ENCODE measurements around the gene TIPRL.
"Not testable (repeated sequence)": the region's sequence is repeated elsewhere in the genome, so short reads cannot be mapped to it uniquely, and the experiment has no call there.

The TIPRL gene

GRCh38 chr1:168159251-168159650 lies 19.5 kb upstream of the TIPRL start:
- DNase-seq (ENCODE audit: low read depth): no peak

DNA sequence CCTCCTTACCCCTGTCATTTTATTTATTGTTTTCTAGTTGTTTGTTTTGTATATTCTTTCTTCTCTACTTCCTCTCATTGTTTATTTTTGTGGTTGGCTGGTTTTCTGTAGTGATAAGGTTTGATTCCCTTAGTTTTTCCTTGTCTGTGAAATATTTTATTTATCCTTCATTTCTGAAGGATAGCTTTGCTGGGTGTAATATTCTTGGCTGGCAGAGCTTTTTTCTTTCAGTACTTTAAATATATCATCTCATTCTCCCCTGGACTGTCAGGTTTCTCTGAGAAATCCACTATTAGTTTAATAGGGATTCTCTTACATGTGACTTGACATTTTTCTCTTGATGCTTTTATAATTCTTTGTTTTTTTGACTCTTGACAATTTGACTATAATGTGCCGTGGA lies 18.8 kb upstream of the TIPRL start:
- DNase-seq (ENCODE audit: low read depth): no peak

GRCh38 chr1:168161459-168161858 lies 17.3 kb upstream of the TIPRL start:
- DNase-seq (ENCODE audit: low read depth): no peak

DNA sequence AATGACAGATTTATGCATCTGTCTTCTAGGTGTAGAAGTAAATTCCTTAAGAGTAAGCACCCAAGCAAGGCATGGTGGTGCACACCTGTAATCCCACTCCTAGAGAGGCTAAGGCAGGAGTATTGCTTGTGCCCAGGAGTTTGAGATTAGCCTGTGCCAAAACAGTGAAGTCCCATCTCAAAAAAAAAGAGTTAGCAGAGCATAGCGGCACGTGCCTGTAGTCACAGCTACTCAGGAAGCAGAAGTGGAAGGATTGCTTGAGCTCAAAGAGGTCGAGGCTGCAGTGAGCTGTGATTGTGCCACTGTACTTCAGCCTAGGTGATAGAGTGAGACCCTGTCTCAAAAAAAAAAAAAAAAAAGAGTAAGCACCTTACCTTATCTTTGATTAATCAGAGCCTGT lies 15.1 kb upstream of the TIPRL start:
- DNase-seq (ENCODE audit: low read depth): no peak

- no peak for DNase-seq (ENCODE audit: low read depth)
These were observed 14.0 kb upstream of the TIPRL start for GRCh38 chr1:168164771-168165170.

DNA sequence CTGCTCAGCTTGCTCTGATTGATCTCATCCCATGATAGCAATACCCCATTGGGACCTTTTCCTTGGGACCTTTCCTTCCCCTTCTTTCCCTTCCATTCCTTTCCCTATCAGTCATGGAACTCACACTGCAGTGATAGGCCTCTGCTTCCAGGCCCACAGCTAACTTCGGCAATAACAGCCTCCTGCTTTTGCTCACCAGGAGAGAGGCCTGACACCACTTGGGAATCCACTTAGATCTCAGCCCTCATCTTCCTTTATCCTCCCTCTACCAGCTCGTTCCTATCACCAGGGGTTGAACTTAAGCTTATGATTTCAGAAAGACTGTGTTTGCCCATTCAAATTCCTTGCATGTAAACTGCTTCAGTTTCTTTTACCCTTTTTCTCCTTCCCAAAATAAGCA lies 11.0 kb upstream of the TIPRL start:
- no peak for DNase-seq (ENCODE audit: low read depth)

DNA sequence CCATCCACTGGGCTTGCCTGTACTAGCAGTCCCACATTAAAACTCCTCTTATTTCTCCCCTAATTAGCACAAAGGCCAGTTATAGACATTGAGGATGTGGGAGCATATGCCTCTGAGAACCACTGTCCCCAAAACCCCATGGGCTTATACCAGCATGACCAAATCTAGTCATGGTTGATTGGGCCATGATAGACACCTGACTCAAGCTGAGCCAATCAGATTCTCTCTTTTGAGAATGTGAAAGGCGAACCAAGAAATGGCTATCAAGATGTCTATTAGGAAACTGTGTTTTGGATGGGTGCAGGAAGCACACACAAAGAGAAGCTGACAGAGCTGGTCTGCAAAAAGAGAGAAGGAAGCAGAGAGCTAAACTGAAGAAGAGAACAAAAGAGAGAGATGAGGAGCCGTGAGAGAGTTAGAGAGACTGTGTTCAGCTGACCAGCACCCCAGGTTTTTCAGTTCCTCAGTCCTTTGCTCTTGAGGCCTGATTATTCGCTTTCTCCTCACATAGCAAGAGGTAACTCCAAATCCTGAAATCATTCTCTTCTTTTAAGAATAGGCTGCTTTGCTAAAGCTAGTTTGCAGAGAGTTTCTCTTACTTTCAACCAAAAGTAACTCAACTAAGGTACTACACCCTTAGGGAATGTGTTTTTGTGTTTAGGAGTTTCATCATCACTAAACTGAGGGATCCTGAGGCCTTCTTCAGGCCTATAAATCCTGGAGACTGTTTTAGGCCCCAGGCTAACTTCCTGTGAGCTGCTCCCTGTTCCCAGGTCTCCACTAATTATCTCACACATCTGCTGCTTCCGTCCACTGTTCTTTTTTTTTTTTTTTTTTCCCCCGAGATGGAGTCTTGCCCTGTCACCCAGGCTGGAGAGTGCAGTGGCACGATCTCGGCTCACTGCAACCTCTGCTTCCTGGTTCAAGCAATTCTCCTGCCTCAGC lies 7.9 kb upstream of the TIPRL start:
- DNase-seq (ENCODE audit: low read depth): no peak

- no peak for DNase-seq (ENCODE audit: low read depth)
These were observed 6.4 kb upstream of the TIPRL start for GRCh38 chr1:168172250-168172915.

DNA sequence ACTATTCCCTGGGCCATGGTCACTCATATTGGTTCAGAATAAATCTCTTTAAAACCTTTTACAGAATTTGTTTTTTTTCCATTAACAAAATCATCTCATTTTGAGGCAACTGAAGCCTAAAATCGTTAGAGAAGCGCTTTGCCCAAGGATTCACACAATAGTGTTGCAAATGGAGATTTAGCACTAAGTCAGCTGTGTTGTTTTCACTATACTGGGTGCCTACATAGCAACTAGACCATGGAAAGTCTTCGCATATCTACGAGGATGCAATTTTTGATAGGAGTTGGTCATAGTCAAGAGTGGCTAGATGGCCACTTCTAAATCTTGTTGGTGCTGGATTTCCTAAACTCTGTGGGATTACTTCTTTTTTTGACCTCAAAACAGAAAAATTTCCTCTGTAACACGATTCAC lies 530 bp upstream of the TIPRL start:
- DNase-seq (ENCODE audit: low read depth): no peak

DNA sequence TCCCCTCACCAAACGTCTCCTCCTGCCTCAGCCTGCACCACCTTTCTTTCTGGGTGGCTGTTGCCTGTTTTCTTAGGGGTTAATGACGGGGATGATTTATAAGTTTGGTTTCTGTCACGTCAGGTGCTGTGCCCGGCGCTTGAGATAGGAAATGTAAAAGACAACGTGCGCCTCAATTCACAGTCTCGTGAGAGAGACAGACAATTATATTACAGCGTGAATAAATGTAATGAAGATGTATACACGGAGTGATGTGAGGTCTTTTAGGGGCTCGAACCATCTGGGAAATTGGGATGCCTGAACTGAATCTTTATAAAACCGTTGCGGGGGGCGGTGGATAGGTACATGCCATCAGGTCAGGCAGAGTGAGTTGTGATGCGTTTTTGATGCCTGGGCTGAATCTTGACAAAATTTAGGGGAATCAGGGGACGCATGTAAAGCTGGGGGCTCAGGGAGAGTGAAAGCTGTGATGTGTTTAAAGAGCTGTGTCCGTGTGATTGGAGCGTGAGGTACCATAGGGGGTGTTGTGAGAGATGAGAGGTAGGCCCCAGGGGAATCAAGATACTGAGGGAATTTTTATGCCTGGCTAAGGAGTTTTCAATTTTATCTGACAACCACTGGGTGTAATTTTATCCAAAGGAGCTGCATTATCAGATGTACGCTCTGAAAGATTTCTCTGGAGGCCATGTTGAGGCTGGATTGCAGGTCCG lies 831 bp downstream of the TIPRL start:
- DNase-seq (ENCODE audit: low read depth): no peak

- DNase-seq (ENCODE audit: low read depth): no peak
These were observed 1.4 kb downstream of the TIPRL start for GRCh38 chr1:168180148-168180524.

DNA sequence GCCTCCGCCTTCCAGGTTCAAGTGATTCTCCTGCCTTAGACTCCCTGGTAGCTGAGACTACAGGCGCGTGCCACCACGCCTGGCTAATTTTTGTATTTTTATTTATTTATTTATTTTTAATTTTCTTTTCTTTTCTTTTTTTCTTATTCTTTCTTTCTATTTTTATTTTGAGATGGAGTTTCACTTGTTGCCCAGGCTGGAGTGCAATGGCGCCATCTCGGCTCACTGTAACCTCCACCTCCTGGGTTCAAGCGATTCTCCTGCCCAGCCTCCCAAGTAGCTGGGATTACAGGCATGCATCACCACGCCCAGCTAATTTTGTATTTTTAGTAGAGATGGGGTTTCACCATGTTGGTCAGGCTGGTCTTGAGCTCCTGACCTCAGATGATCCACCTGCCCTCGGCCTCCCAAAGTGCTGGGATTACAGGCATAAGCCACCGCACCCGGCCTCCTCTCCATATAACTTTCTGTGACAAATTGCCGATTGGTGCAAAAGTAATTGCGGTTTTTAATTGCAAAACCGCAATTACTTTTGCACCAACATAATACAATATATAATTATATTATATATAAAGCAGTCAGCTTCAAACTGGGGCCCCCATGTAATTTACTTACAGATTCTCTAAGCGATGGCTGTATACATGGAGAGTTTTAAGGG lies 2.4 kb downstream of the TIPRL start:
- DNase-seq (ENCODE audit: low read depth): not testable (repeated sequence)

GRCh38 chr1:168187177-168187576 lies 8.4 kb downstream of the TIPRL start:
- no peak for DNase-seq (ENCODE audit: low read depth)

- DNase-seq (ENCODE audit: low read depth): no peak
These were observed 11.6 kb downstream of the TIPRL start for GRCh38 chr1:168190403-168190802.

GRCh38 chr1:168195199-168196135 lies 16.7 kb downstream of the TIPRL start:
- no peak for DNase-seq (ENCODE audit: low read depth)

DNA sequence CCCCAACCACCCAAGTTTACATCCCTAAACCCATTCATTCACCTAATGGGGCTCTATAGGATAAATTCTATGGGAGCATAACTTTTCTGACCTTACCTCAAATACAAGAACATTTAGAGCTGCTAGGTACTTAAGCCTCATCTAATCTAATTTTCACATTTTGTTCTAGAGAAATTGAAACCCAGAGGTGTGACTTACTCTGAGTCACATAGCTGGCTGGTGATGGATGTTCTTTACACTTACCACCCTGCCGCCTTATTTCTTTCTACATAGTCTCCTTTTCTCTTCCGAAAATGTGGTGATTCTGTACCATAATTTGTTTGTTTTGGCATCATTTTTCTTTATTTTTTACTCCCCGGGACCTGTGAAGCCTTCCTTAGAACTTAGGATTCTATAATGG lies 20.3 kb downstream of the TIPRL start:
- DNase-seq (ENCODE audit: low read depth): no peak

DNA sequence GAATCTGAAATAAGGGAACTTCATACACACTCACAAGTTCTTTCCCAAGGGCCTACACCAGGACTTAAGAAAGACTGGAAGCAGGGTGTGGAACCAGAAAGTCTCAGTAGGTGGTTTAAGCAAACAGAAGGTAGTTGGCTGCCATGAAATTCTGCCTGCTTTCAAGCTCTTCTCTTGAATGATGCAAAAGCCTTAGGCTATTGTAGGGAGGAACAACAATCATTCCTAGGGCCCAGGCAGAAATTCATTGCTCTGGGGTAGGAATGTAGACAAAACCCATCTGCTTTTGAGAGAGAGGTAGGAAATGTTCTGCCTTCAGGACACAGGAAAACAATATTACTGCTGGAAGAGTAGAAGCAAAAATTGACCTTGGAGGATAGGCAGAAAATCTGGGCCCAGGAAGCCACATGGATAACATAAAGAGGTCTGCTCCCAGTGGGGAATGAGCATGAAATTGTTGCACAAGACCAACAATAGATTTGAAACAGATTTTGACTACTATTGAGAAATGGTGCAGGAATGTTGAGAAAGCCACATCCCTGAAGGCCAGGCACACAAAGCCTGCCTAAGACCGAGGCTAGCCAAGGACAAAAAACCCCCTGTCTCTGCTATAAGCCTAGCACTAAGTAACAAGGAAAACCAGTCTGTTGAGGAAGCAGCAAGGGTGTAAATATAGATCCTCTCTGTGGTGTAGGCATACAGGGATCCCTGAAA lies 24.3 kb downstream of the TIPRL start:
- DNase-seq (ENCODE audit: low read depth): no peak

- no peak for DNase-seq (ENCODE audit: low read depth)
These were observed 27.3 kb downstream of the TIPRL start for GRCh38 chr1:168206111-168206510.

DNA sequence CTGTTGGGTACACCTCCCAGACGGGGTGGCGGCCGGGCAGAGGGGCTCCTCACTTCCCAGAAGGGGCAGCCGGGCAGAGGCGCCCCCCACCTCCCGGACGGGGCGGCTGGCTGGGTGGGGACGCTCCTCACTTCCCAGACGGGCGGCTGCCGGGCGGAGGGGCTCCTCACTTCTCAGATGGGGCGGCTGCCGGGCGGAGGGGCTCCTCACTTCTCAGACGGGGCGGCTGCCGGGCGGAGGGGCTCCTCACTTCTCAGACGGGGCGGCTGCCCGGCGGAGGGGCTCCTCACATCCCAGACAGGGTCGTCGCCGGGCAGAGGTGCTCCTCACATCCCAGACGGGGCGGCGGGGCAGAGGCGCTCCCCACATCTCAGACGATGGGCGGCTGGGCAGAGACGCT lies 28.9 kb downstream of the TIPRL start:
- not testable (repeated sequence) for DNase-seq (ENCODE audit: low read depth)

- DNase-seq (ENCODE audit: low read depth): no peak
These were observed 31.6 kb downstream of the TIPRL start for GRCh38 chr1:168210312-168210711.

DNA sequence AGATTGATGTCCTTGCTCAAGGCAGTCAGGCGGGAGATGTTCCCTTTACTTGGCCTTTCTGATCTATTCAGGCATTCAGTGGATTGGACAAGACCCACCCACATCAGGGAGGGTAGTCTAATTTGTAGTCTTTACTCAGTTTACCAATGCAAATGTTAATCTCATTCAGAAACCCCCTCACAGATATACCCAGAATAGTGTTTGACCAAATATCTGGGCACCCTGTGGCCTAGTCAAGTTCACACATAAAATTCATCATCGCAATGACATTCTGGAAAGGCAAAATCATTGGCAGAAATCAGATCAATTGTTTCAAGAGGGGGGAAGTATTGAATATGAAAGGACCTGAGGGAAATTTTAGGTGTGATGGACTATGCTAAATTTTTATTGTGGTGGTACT lies 34.6 kb downstream of the TIPRL start:
- DNase-seq (ENCODE audit: low read depth): no peak

All from stimulated activated CD4-positive, alpha-beta T cell treated with anti-CD3 and anti-CD28 coated beads, Interleukin-2, amount 100 ng/mL, for 4 hours (primary cell).